IPS DF 4.7 (cell line): Measurements from ENCODE around the gene TXNDC2.
"Not testable (repeated sequence)": the region's sequence is repeated elsewhere in the genome, so short reads cannot be mapped to it uniquely, and the experiment has no call there.

ENCODE experiments used
- DNase-seq: peaks from one replicate; pipeline ENCODE4 v3.0.0-alpha.2; 2013; ENCODE audit warnings: low spot score; ENCODE audit errors: extremely low read depth

Gene TXNDC2

DNA sequence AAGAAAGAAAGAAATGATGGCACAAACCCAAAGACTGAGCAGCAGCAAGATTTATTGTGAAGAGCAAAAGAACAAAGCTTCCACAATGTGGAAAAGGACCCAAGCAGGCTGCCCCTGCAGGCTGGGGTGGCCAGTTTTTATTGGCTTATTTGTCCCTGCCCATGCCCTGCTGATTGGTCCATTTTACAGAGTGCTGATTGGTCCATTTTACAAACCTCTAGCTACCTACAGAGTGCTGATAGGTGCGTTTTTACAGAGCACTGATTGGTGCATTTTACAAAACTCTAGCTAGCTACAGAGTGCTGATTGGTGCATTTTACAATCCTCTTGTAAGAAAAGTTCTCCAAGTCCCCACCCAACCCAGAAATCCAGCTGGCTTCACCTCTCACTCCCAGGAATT is 26.5 kb downstream of the TXNDC2 start:
- not testable (repeated sequence) for DNase-seq

DNA sequence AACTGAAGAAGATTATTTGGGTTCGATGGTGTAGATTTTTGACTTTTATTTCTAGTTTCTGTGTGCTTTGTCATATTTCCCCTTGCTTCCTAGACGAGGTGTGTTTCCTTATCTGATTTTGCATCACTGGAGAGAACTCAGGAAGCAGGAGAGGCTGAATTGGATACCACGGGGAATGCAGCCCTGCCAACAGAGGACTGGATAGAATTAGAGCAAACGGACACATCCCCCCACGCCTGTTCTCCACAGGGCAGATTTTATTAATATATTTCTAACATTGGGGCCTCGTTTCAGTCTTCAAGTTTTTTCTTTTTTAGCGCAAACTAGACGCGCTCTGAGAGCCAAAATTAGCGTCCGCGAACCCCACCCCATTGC is 27.4 kb downstream of the TXNDC2 start:
- no peak for DNase-seq

DNA sequence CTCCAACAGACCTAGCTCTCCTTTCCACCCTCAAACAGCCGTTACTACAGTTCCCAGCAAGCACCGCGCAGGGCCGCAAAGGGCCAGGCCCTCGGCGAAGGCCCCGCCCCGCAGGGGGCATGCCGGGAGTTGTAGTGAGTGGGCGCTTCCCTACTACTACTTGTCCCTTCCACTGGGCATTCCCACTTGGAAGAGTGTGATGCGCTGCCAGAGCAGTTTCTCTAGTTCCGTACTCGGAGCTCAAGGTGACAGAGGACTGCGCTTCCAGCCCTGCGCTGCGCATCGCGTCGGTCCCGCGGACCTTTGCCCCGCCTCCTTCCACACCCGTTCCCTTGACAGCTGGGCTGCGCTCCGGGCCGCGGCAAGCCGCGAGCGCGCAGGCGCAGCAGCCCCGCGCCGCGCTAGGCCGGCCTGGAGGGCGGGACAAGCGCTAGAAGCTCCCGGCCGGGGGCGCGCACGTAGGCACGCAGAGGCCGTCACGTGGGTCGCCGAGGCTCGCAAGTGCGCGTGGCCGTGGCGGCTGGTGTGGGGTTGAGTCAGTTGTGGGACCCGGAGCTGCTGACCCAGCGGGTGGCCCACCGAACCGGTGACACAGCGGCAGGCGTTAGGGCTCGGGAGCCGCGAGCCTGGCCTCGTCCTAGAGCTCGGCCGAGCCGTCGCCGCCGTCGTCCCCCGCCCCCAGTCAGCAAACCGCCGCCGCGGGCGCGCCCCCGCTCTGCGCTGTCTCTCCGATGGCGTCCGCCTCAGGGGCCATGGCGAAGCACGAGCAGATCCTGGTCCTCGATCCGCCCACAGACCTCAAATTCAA is 28.0 kb downstream of the TXNDC2 start, which contains the start of gene VAPA:
Gene VAPA (plus strand): TSS at position 491 of the 808 bp plus-strand sequence. CDS start 241 bp downstream, at position 732.
- peak; percentile 76 for DNase-seq

DNA sequence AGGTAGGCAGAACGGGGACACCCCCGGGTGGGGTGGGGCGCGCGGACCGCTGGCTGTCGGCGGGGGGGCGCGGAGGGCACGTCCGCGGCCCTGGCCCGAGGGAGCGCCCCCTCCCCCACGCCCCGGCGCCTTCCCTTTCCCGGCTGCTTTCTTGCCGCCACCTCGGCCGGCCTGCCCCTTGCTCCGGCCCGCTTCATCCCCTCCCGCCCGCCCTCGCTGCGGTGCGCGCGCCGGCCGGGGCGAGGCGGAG is 28.5 kb downstream of the TXNDC2 start:
- DNase-seq, result no peak

DNA sequence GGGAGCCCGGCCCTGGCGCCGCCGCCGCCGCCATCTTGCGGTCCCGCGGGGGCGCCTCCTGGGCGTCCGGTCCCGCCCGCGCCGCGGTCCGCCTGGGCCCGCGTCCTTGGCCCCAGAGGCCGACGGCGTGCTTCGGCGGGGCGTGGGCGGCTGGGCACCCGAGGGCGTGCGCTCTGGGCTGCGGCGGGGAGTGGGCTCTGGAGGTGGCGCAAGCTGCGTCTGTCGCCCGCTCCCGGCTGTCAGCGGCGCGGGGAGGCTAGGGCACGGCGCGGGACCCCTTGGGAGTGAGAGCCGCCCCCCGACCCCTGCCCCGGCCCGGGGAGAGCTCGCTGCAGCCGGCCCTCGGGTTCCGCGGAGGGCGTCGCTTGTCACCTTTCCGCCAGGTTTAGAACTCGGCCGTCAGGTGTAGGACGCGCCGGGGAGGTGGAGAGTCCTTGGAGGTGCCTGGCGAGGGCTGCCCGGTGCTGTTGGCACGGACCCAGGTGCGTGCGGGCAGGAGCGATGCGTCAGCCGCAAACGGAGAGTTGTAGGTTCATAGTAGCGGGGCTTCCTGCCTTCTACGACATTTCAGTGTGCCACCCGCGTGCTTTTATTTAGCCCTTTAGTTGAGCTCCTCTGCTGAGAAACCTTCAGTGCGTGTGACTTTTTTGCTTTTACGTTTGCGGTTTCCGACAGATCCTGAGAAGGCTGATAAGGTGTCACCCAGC is 29.0 kb downstream of the TXNDC2 start:
- no peak for DNase-seq

DNA sequence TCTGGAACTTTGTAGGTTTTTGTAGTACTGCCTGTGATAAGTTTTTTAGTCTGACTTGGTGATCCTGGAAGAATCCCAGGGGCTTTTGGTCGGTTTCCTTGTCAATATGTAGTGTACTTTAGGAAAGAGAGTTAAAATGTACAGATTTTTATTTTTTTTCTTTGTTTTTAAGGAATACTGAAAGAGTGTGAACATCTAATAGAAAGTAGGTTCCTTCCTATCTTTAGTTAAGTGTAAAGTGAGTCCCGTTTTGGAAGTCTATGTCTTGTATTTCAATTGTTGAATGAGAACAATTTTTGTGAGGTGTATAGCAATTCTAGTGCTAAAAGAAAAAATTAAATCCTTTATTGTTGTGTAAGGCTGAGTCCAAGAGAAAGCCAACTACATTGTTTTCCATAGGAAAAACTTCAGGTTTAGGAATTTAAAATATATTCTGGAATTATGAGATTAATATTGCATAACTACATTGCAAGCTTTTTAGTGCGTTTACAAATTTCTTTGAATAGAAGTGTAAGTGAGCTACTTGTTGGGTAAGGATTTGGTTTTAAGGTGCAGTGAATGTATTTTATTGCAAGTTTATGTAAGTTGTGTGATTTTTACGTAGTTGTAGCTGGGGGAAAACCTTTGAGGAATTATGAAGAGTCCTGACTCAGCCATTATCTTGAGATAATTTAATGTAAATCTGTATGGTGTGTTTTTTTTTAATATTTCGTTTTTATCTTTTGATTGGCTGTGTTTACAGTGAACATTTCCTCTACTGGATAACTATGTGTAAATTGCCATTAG is 29.7 kb downstream of the TXNDC2 start:
- DNase-seq, result no peak

DNA sequence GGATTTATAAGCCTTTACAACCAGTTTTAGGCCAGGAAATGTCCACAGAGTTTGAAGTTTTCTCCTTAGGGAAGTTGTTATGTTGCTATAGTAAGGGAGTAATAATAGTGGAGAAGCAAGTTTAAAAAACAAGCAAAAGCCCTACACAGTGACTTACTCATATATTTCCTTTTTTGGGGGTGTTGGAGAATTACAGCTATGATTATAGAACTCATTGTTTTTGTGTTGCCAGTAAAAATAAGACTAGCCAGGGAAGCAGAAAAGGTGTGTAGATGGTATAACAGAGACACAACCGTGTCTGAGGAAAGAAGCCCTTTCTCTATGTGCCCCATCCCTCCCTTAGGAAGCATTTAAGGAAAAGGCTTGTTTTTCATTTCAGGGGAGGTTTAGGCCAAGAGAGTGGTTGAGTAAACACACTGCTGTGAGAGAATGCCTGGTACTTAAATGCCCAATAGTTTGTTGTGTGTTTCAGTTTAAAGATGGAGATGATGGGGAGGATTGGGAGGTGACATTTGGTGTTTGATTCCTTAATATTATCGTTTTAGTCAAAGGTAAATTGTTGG is 30.4 kb downstream of the TXNDC2 start:
- DNase-seq, result no peak

DNA sequence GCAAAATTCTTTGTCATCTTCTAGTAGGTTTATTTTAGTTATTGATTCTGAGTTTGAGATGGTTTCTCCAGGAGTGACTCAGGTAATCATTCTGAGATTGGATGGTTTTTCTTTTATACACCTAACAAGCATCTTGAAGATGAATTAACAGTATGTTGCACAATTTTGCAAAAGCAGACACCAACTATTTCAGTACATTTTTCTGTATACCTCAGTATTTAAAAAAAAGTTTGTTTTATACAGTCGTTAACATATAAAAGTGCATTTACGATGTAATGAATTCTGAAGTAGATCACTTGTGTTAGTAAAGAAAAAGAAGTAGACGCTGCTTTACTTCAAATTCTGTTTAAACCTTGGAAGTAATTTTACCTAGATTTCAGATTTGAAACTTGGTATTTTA is 31.0 kb downstream of the TXNDC2 start:
- DNase-seq, result no peak

DNA sequence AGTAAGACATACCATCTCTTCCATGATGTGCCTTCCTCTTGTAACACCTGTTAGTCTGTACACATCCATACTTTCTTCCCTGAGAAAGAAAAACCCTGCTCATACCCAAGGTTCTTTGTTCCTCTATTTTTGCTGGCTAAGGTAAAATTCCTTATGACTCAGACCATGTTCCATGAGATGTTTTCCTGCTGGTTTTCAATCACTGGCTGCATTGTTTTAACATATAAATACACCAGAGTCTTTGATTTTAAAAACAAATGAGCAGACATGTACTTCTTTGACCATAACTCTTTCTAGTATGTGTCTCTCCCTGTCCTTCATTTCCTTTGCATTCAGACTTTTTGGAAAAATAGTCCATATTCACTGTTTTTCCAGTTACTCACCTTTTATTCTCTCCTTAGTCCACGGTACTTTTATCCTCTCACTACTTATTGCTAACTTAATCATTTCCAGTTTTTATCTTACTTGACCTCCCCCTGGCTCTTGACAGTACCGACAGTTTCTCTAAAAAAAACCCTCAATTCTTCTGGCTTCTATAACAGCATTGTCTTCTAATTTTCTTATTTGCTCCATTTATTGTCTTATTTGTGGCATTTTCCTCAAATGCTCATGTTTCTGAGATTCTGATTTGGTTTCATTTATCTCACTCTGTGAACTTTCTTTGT is 32.4 kb downstream of the TXNDC2 start:
- no peak for DNase-seq

DNA sequence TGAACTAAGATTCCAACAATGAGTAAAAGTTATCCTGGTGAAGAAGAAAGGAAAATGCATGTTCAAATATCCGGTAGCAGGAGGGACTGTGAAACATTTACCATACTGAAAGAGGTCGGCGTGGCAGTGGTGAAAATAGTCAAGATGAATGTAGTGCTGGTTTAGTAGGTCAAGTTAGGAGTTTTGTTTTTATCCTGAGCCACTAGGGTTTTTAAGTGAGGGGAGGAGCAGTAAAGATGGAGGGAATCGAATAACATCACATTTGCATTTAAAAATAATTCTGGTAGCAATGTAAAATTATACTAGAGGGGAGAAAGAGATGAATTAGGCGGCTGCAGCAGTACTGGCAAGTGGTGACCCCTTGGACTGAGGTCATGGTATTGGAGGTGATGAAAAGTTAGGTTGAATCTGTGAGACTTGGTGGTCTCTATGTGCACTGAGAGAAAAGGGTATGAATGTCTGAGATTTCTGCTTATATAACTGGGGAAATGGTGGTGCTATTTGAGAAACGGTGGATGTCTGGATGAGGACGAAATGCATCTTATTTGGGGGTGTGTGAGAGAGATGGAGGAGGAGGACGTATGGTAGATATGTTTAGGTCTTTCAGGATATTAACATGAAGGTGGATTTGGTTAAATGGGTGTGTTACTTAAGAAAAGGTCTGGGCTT is 33.9 kb downstream of the TXNDC2 start:
- DNase-seq, result no peak

DNA sequence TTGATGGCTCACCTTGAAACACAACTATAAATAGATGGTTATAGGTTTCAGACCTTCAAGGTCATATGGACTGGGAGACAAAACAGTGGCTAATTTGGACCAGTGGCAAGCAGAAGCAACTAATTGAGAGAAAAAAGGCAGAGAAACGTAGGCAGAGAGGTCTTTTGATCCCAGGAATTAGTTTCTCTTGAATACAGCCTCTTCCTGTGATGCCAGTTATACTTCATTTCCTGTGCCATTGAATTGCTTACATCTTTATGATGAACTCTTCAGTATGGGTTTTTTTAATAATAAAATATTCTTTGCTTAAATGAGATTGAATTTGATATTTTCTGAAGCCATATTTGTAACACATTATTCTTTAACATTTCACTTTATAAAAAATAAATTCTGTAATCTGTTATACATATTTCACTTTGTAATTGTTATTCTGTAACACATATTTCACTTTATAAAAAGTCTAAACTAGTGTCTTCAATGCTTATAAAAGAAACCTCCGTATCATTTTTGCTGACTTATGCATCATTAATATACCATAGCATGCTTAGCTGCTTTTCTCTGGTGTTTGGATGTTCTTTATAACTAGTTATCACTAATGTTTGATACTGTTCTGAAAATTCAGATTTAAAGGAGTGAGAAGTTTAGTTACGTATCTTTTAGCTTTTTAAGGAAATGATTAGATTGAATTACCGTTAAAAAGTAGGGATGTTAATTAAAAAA is 37.0 kb downstream of the TXNDC2 start:
- no peak for DNase-seq

DNA sequence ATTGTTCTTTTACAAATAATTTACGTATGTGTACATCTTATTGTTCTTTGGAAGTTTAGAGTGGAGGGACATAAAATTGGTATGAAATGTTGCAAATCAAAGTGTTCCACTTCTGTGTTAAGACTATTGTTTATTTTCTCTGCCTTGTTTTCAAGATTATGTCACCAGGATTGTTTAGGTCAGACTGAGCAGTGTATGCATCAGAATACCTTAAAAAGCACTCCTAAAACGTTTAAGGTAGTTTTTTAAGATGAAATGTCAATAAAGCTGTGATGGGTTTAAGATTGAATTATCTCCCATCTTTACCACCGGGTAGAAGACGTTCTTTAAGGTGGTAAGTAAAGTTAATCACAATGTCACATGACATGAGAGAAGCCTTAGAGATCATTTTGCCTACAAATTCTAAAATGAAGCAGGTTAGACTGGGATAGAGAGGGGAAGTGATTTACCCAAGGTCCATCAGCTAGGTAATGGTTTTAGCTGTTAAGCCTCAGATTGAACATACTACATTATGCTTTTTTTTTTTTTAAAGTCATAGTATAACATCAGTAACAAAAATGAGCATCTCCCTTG is 38.7 kb downstream of the TXNDC2 start:
- no peak for DNase-seq

DNA sequence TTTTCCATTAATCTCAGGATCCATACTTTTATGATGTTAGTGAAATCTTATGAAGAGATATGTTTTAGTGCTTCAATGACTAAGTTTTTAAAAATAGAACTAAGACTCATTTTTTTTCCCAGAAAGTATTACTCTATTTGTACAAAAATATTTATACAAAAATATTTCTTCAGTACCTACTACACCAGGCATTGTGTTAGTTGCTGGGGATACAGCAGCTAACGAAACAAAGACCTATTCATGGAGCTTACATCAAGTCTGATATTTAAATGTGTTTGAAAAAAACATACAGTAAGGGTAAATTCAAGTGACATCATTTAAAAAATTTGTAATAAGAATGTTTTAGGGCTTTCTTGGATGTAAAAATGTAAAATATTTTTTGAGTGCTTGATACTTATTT is 39.6 kb downstream of the TXNDC2 start:
- no peak for DNase-seq

DNA sequence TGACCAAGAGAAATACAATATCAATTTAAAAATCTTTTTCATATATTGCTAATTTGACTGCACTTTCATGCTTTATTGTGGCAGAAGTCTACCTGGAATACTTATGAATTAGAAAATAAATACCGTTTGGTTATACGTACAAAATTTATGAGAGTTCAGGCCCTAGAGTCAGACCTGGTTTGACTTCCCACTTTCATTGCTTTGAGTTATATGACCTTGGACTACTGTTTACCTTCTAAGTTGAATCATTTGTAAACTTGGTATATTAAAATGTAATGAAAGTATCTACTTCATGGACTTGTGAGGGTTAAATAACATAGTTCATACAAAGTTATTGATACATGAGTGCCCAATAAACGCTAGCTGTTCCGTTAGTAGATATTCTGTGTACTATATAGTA is 40.0 kb downstream of the TXNDC2 start:
- no peak for DNase-seq

DNA sequence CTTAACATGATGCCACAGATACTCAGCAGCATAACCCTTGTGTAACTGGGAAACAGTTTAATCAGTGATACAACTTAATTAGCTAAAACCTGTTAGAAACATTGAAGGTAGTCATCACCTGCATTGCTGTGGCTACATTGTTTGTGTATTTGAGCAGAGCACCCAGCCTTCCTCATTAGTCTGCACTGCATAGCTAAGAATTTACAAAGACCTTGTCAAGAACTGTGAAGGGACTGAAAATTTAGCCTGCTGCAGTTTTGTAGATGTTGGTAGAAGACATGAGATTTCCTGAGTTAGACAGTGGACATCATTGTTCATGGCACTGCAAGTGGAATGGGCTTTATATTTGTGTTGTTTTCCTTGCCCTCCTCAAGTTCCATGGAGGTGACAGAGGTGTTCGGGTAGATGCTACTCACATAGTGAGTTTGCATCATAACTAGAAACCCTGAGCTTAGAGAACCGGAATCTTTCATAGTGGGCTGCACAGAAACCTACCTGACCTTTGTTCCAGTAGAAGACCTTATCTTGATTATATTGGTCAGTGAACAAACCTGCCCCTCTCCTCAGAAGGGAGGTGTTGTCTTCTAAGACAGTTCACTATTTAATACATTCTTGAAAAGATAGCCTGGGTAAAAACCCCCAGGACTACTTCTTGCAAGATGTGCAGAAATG is 40.6 kb downstream of the TXNDC2 start:
- DNase-seq, result no peak

DNA sequence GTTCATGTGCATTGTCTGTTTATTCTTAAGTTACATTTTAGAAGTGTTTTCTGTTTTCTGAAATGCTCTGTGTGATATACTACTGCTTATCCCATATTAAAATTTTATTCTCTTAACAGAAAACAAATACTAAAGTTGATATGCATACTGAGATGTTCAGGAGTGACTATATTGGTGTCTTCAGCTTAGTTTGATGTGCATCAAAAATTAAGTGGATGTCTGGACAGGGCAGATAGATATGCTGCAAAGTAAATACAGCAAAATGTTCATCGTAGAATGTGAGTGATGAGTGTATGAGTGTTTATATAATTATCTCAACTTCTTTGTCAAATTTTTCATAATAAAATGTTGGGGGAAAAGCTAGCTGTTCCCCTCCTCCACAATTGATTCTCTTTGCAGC is 41.2 kb downstream of the TXNDC2 start:
- no peak for DNase-seq

DNA sequence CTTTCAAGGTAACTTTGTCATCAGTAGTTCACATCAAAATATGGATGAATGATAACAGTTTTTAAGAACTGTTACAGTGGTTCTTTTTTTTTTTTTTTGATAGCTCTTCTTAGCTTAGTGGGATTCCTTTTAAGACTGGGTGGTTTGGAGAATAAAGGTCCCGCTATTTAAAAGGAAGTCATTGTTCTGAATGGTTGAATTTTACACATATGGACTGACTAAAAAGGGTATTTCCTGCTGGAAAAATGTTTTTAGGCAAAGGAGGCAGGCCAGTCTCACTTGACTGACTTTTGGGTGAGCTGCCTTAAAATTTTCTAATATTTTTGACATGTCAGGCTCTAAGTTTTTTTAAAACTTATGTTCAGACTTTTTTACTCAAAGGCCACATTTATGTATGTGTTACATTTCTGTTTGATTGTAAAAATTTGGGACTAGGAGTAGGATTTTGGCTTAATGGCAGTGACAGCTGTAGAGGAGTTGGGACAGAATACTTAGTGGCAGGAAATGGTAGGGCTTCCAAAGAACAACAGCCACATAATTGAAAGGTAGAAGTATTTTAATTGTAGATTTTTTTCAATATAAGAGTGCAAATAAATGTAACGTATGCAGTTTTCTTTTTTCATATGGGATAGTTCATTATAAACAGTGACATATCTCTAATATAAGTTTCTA is 41.8 kb downstream of the TXNDC2 start:
- no peak for DNase-seq

DNA sequence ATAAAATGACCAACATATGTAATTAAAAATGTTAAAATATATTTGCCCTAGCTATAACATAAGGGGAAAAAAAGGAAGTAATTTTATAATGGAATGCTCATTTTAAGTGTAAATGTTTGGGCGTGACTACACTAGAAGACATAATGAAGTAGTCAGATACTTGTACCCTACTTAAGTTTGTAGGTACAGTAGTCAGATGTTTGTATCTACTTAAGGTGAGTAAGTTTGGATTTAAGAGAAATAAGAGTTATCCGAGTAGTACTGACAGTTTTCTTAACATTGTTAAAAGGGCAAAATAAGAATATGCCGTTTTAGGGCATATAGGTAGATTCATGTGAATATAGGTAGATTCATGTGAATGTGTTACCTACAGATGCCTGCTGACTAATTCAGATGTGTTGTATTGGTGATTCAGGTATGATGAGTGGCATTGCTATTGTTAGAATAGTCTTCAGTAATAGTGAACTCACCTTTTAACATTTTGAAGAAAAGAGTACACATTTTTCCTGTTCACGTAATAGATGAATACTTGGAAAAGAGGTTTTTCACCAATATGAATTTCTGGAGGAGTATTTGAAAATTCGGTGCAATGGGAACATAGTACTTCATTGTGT is 43.0 kb downstream of the TXNDC2 start:
- no peak for DNase-seq
